Fibroblast of peridontal ligament (primary cell): ENCODE results near the gene USP36.

Experiments used
- DNase-seq: peaks from one replicate; pipeline ENCODE4 v3.0.0-alpha.2; 2010; ENCODE audit errors: extremely low read depth

USP36 gene

GRCh38 chr17:78817123-78817522, 23.5 kb downstream of the USP36 start:
- no peak for DNase-seq

GRCh38 chr17:78815696-78816095, 24.9 kb downstream of the USP36 start:
- DNase-seq = no peak

- DNase-seq = peak; percentile 67
These were observed 27.8 kb downstream of the USP36 start for GRCh38 chr17:78812855-78813254.

GRCh38 chr17:78808163-78808562, 32.5 kb downstream of the USP36 start:
- DNase-seq = no peak

- DNase-seq = no peak
These were observed 34.2 kb downstream of the USP36 start for GRCh38 chr17:78806451-78806850.

GRCh38 chr17:78805301-78805700, 35.3 kb downstream of the USP36 start:
- no peak for DNase-seq

- DNase-seq = no peak
These were observed 35.8 kb downstream of the USP36 start for GRCh38 chr17:78804777-78805176.

- DNase-seq = no peak
These were observed 37.3 kb downstream of the USP36 start for GRCh38 chr17:78803186-78803845.

- DNase-seq = no peak
These were observed 38.2 kb downstream of the USP36 start for GRCh38 chr17:78802459-78802858.

GRCh38 chr17:78802008-78802407, 38.6 kb downstream of the USP36 start:
- DNase-seq = no peak

- no peak for DNase-seq
These were observed 40.3 kb downstream of the USP36 start for GRCh38 chr17:78800132-78800931.

GRCh38 chr17:78798695-78799559, 41.7 kb downstream of the USP36 start:
- peak; percentile 26 for DNase-seq

GRCh38 chr17:78797691-78798585, 42.7 kb downstream of the USP36 start:
- DNase-seq = no peak

GRCh38 chr17:78797213-78797612, 43.4 kb downstream of the USP36 start:
- DNase-seq = no peak

- DNase-seq = no peak
These were observed 44.1 kb downstream of the USP36 start for GRCh38 chr17:78796517-78796900.

- no peak for DNase-seq
These were observed 44.6 kb downstream of the USP36 start for GRCh38 chr17:78795861-78796516.

- no peak for DNase-seq
These were observed 45.6 kb downstream of the USP36 start for GRCh38 chr17:78794864-78795640.

- DNase-seq = no peak
These were observed 46.2 kb downstream of the USP36 start for GRCh38 chr17:78794399-78794798.

GRCh38 chr17:78793968-78794367, 46.6 kb downstream of the USP36 start:
- DNase-seq = no peak

GRCh38 chr17:78793415-78793814, 47.2 kb downstream of the USP36 start:
- no peak for DNase-seq
